Activated CD4-positive, alpha-beta T cell treated with anti-CD3 and anti-CD28 coated beads for 36 hours (primary cell): Measurements from ENCODE around the gene CGREF1. TPM values are rescaled to one million over a fixed set of nuclear protein-coding genes. Genes with fewer than 3 reads are reported as not detected.

Experiments
- ATAC-seq: fragments of 200-7000 bp; cut with Tn5 transposase; one replicate; pipeline ENCODE4 v1.10.0; 2021; ENCODE audit warnings: mild to moderate bottlenecking, moderate library complexity
- CTCF ChIA-PET: fragments of 350-600 bp; sonication (Branson Sonifier 250); formaldehyde crosslinking; loops from one replicate; lab custom pipeline; 2021; ENCODE audit warnings: antibody characterized with exemption; lab: Charles Lee
- POLR2A ChIA-PET: fragments of 350-600 bp; sonication (Branson Sonifier 250); formaldehyde crosslinking; loops from one replicate; lab custom pipeline; 2021; ENCODE audit warnings: antibody characterized with exemption, inconsistent platforms; lab: Charles Lee
- DNase-seq: peaks from one replicate; pipeline ENCODE4 v3.0.0-alpha.2; 2020
- H3K27ac Mint-ChIP-seq: one replicate; pipeline ENCODE4 v1.8.0; 2021; ENCODE audit warnings: mixed read lengths
- H3K27me3 Mint-ChIP-seq: one replicate; pipeline ENCODE4 v1.8.0; 2021; ENCODE audit warnings: mixed read lengths
- H3K36me3 Mint-ChIP-seq: one replicate; pipeline ENCODE4 v1.8.0; 2021; ENCODE audit warnings: low read depth, mixed read lengths
- H3K4me1 Mint-ChIP-seq: one replicate; pipeline ENCODE4 v1.8.0; 2021; ENCODE audit warnings: mixed read lengths
- H3K4me3 Mint-ChIP-seq: one replicate; pipeline ENCODE4 v1.8.0; 2021; ENCODE audit warnings: mild to moderate bottlenecking, moderate library complexity, mixed read lengths
- H3K9me3 Mint-ChIP-seq: one replicate; pipeline ENCODE4 v1.8.0; 2021; ENCODE audit warnings: low read depth, mixed read lengths
- intact Hi-C, 2 experiments: fragments of 100-400 bp; cut with DNase I in 1 of 2; cut with micrococcal nuclease in 1 of 2; formaldehyde crosslinking; loops; one replicate each; pipeline versions ENCODE4 v1.14.2 to v1.15.1; 2022 to 2024; cut with DNase I, micrococcal nuclease
- total RNA-seq, 2 experiments: library from RNA; stranded (reverse); gene quantifications; one replicate each; pipeline ENCODE4 v1.2.3, GENCODE V29; 2021

Gene CGREF1
- total RNA-seq, 2 experiments from 2014 or later, result 6.4 to 7.0 TPM

GRCh38 chr2:27086090-27086723 lies 32.7 kb downstream of the CGREF1 start:
- Mint-ChIP-seq H3K4me3 (peak overlapping the region; percentile 77), H3K27me3 (no peaks in the 10 kb centered on the region), H3K36me3 (no peaks in the 10 kb centered on the region), H3K9me3 (no peaks in the 10 kb centered on the region), H3K27ac (peak overlapping the region; percentile 82), H3K4me1 (peaks cover 24% of the 10 kb centered on the region)
- peak; percentile 89 for ATAC-seq
- intact Hi-C loops, result loop anchor here (1.0 to 5.0 kb wide), 12 partner anchors 15 to 301 kb away; partner anchors contain the start of genes AGBL5 (in 2 of the 2), CAD (in 1 of the 2), EIF2B4 (in 1 of the 2) and GTF3C2 (in 1 of the 2)
- CTCF ChIA-PET, result interaction anchor here (0.8 to 5.7 kb wide), 8 partner anchors 10 to 193 kb away, joined by 4 to 30 read pairs (median 9); partner anchors contain the start of genes AGBL5 and OST4
- peak; percentile 98 for DNase-seq
- POLR2A ChIA-PET, result interaction anchor here (0.9 kb wide), 1 partner anchor 35 kb away, joined by 3 read pairs; the partner anchor contains the start of gene AGBL5

DNA sequence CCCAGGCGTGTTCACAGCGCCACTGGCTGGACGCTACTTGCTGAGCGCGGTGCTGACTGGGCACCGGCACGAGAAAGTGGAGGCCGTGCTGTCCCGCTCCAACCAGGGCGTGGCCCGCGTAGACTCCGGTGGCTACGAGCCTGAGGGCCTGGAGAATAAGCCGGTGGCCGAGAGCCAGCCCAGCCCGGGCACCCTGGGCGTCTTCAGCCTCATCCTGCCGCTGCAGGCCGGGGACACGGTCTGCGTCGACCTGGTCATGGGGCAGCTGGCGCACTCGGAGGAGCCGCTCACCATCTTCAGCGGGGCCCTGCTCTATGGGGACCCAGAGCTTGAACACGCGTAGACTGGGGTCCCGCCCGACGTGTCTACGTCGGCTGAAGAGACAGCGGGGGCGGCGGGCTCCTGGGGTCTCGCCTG lies 33.2 kb downstream of the CGREF1 start:
- ATAC-seq (peak; percentile 7), DNase-seq (peak; percentile 65)
- peaks cover 29% of the 10 kb centered on the region for H3K4me1 Mint-ChIP-seq
- H3K27me3 Mint-ChIP-seq, result no peaks in the 10 kb centered on the region
- peak overlapping the region; percentile 24 for H3K27ac Mint-ChIP-seq
- no peaks in the 10 kb centered on the region for H3K9me3 Mint-ChIP-seq
- CTCF ChIA-PET, result interaction anchor here (0.8 to 5.7 kb wide), 2 partner anchors 14 to 34 kb away, joined by 4 to 30 read pairs; partner anchors contain the start of gene AGBL5
- no peaks in the 10 kb centered on the region for H3K36me3 Mint-ChIP-seq
- POLR2A ChIA-PET, result no interaction called here
- intact Hi-C loops, result loop anchor here (1.0 to 5.0 kb wide), 12 partner anchors 14 to 300 kb away; partner anchors contain the start of genes AGBL5 (in 2 of the 2), CAD (in 1 of the 2), EIF2B4 (in 1 of the 2) and GTF3C2 (in 1 of the 2)
- H3K4me3 Mint-ChIP-seq, result peak overlapping the region; percentile 77

- no peaks in the 10 kb centered on the region for H3K9me3 Mint-ChIP-seq
- H3K4me1 Mint-ChIP-seq, result peaks cover 32% of the 10 kb centered on the region
- no peaks in the 10 kb centered on the region for H3K36me3 Mint-ChIP-seq
- no peak for DNase-seq
- no peaks in the 10 kb centered on the region for H3K27me3 Mint-ChIP-seq
- ChIA-PET POLR2A (no interaction called here), CTCF (interaction anchor here (0.8 to 5.7 kb wide), 4 partner anchors 14 to 123 kb away, joined by 3 to 30 read pairs (median 4); partner anchors contain the start of gene AGBL5)
- no peak for ATAC-seq
- peak overlapping the region; percentile 38 for H3K27ac Mint-ChIP-seq
- H3K4me3 Mint-ChIP-seq, result peak overlapping the region; percentile 77
- intact Hi-C loops, result loop anchor here in 1 of 2 experiments (5.0 kb wide), 1 partner anchor 123 kb away; no protein-coding TSS in a partner anchor
These were observed 33.8 kb downstream of the CGREF1 start for GRCh38 chr2:27085062-27085672.

GRCh38 chr2:27084297-27085061 lies 34.4 kb downstream of the CGREF1 start:
- Mint-ChIP-seq H3K27me3 (no peaks in the 10 kb centered on the region), H3K27ac (no peak overlapping the region), H3K4me1 (peaks cover 32% of the 10 kb centered on the region), H3K9me3 (no peaks in the 10 kb centered on the region), H3K4me3 (no peak overlapping the region), H3K36me3 (no peaks in the 10 kb centered on the region)
- intact Hi-C loops, result loop anchor here in 1 of 2 experiments (5.0 kb wide), 1 partner anchor 122 kb away; no protein-coding TSS in a partner anchor
- CTCF ChIA-PET, result interaction anchor here (0.8 to 5.7 kb wide), 4 partner anchors 15 to 122 kb away, joined by 3 to 30 read pairs (median 4); partner anchors contain the start of gene AGBL5
- DNase-seq (no peak), ATAC-seq (no peak)
- POLR2A ChIA-PET, result interaction anchor here (2.1 kb wide), 1 partner anchor 13 kb away, joined by 6 read pairs; the partner anchor contains the start of gene OST4

- Mint-ChIP-seq H3K27ac (no peak overlapping the region), H3K27me3 (no peaks in the 10 kb centered on the region)
These were observed 35.3 kb downstream of the CGREF1 start for GRCh38 chr2:27083410-27084296.

DNA sequence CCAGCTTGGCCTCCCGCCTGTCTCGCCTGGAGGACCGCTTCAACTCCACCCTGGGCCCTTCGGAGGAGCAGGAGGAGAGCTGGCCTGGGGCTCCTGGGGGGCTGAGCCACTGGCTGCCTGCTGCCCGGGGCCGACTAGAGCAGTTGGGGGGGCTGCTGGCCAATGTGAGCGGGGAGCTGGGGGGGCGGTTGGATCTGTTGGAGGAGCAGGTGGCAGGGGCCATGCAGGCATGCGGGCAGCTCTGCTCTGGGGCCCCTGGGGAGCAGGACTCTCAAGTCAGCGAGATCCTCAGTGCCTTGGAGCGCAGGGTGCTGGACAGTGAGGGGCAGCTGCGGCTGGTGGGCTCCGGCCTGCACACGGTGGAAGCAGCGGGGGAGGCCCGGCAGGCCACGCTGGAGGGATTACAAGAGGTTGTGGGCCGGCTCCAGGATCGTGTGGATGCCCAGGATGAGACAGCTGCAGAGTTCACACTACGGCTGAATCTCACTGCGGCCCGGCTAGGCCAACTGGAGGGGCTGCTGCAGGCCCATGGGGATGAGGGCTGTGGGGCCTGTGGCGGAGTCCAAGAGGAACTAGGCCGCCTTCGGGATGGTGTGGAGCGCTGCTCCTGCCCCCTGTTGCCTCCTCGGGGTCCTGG lies 36.0 kb downstream of the CGREF1 start:
- peaks cover 32% of the 10 kb centered on the region for H3K4me1 Mint-ChIP-seq
- CTCF ChIA-PET, result interaction anchor here (0.5 to 5.7 kb wide), 3 partner anchors 32 to 601 kb away, joined by 3 to 30 read pairs (median 3); partner anchors contain the start of gene AGBL5
- no peaks in the 10 kb centered on the region for H3K36me3 Mint-ChIP-seq
- H3K4me3 Mint-ChIP-seq, result no peak overlapping the region
- no peak for DNase-seq
- POLR2A ChIA-PET, result interaction anchor here (0.6 to 2.1 kb wide), 3 partner anchors 11 to 34 kb away, joined by 3 to 6 read pairs (median 4); partner anchors contain the start of gene OST4
- H3K9me3 Mint-ChIP-seq, result no peaks in the 10 kb centered on the region
- peak overlapping the region; percentile 37 for H3K27ac Mint-ChIP-seq
- no peak for ATAC-seq
- intact Hi-C loops, result no loop called here
- H3K27me3 Mint-ChIP-seq, result no peaks in the 10 kb centered on the region

More at GRCh38 chr2:27083410-27084296, 35.3 kb downstream of the CGREF1 start:
- no peaks in the 10 kb centered on the region for H3K36me3 Mint-ChIP-seq
- ChIA-PET CTCF (interaction anchor here (0.5 to 5.7 kb wide), 3 partner anchors 32 to 183 kb away, joined by 3 to 30 read pairs (median 3); partner anchors contain the start of gene AGBL5), POLR2A (interaction anchor here (0.6 to 2.1 kb wide), 3 partner anchors 12 to 34 kb away, joined by 3 to 6 read pairs (median 4); partner anchors contain the start of gene OST4)
- no peak for DNase-seq
- H3K9me3 Mint-ChIP-seq, result no peaks in the 10 kb centered on the region
- no peak for ATAC-seq
- H3K4me3 Mint-ChIP-seq, result no peak overlapping the region
- H3K4me1 Mint-ChIP-seq, result peaks cover 32% of the 10 kb centered on the region
- intact Hi-C loops, result no loop called here

GRCh38 chr2:27081984-27082772 lies 36.8 kb downstream of the CGREF1 start:
- Mint-ChIP-seq H3K4me1 (peaks cover 30% of the 10 kb centered on the region), H3K36me3 (no peaks in the 10 kb centered on the region), H3K4me3 (no peak overlapping the region), H3K27me3 (no peaks in the 10 kb centered on the region), H3K9me3 (no peaks in the 10 kb centered on the region), H3K27ac (peak overlapping the region; percentile 98)
- intact Hi-C loops, result loop anchor here (1.0 kb wide), 6 partner anchors 10 to 288 kb away; partner anchors contain the start of genes AGBL5 (in 2 of the 2), TMEM214 (in 2 of the 2), EIF2B4 (in 1 of the 2) and MAPRE3 (in 1 of the 2)
- ChIA-PET POLR2A (interaction anchor here (0.5 to 2.1 kb wide), 2 partner anchors 11 to 18 kb away, joined by 3 to 6 read pairs; partner anchors contain the start of gene OST4), CTCF (interaction anchor here (0.5 to 5.7 kb wide), 10 partner anchors 9 to 601 kb away, joined by 3 to 30 read pairs (median 3); partner anchors contain the start of genes AGBL5 and OST4)
- ATAC-seq, result no peak
- DNase-seq, result no peak

DNA sequence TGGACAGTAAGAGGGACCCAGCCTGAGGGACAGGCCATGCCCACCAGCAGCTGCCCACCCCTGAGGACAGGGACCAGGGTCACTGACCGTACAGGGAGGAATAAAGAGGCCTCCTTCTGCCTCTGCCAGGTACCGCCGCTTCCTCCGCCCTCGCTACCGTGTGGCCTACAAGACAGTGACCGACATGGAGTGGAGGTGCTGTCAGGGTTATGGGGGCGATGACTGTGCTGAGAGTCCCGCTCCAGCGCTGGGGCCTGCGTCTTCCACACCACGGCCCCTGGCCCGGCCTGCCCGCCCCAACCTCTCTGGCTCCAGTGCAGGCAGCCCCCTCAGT lies 38.4 kb downstream of the CGREF1 start:
- ChIA-PET POLR2A (interaction anchor here (0.9 to 1.0 kb wide), 3 partner anchors 8 to 48 kb away, joined by 3 read pairs; partner anchors contain the start of gene OST4), CTCF (interaction anchor here (0.5 to 5.7 kb wide), 6 partner anchors 8 to 565 kb away, joined by 3 to 30 read pairs (median 6); partner anchors contain the start of genes AGBL5 and OST4)
- intact Hi-C loops, result no loop called here
- DNase-seq, result no peak
- Mint-ChIP-seq H3K4me3 (no peak overlapping the region), H3K9me3 (no peaks in the 10 kb centered on the region), H3K36me3 (no peaks in the 10 kb centered on the region), H3K4me1 (peaks cover 40% of the 10 kb centered on the region), H3K27ac (peak overlapping the region; percentile 98), H3K27me3 (no peaks in the 10 kb centered on the region)
- ATAC-seq, result no peak

- peak overlapping the region; percentile 83 for H3K27ac Mint-ChIP-seq
- intact Hi-C loops, result no loop called here
- no peaks in the 10 kb centered on the region for H3K9me3 Mint-ChIP-seq
- ATAC-seq (no peak), DNase-seq (no peak)
- POLR2A ChIA-PET, result no interaction called here
- H3K4me3 Mint-ChIP-seq, result no peak overlapping the region
- CTCF ChIA-PET, result interaction anchor here (1.7 to 2.0 kb wide), 3 partner anchors 8 to 223 kb away, joined by 4 to 24 read pairs (median 7); partner anchors contain the start of gene OST4
- H3K27me3 Mint-ChIP-seq, result no peaks in the 10 kb centered on the region
- no peaks in the 10 kb centered on the region for H3K36me3 Mint-ChIP-seq
- peaks cover 40% of the 10 kb centered on the region for H3K4me1 Mint-ChIP-seq
These were observed 38.8 kb downstream of the CGREF1 start for GRCh38 chr2:27080140-27080469.
